Keratinocyte (primary cell): Measurements from ENCODE around the gene CLSTN1. TPM values are rescaled to one million over a fixed set of nuclear protein-coding genes. Genes with fewer than 3 reads are reported as not detected.
"Not testable (repeated sequence)": the region's sequence is repeated elsewhere in the genome, so short reads cannot be mapped to it uniquely, and the experiment has no call there.

ENCODE experiments used
- DNase-seq: peaks from one replicate; pipeline ENCODE4 v3.0.0-alpha.2; 2011; ENCODE audit warnings: low read depth, missing footprints, low spot score
- FAIRE-seq: peaks from 2 replicates; lab custom pipeline; 2011; peaks lifted over from hg19 to GRCh38; lab: Jason Lieb, UNC
- H2AFZ ChIP-seq: 2 replicates; pipeline ENCODE4 v1.6.0; 2012; ENCODE audit warnings: low read length, control low read depth, inconsistent platforms; ENCODE audit not compliant: control insufficient read depth
- H3K27ac ChIP-seq: 2 replicates; pipeline ENCODE4 v1.5.1; 2011; ENCODE audit warnings: low read length; ENCODE audit not compliant: control insufficient read depth, insufficient read depth
- H3K27me3 ChIP-seq: 3 replicates; pipeline ENCODE4 v1.6.0; 2011; ENCODE audit warnings: low read length; ENCODE audit not compliant: control insufficient read depth, insufficient read depth; ENCODE audit errors: extremely low read depth
- H3K36me3 ChIP-seq, 2 experiments: 2 replicates in 1 of 2; 3 replicates in 1 of 2; pipeline ENCODE4 v1.5.1; 2011; ENCODE audit warnings: low read length in 2 of 2, mild to moderate bottlenecking in 1 of 2; ENCODE audit not compliant: control insufficient read depth in 2 of 2, insufficient read depth in 2 of 2; ENCODE audit errors: extremely low read depth in 1 of 2
- H3K4me1 ChIP-seq: 3 replicates; pipeline ENCODE4 v1.5.1; 2011; ENCODE audit warnings: low read length; ENCODE audit not compliant: control insufficient read depth, insufficient read depth; ENCODE audit errors: extremely low read depth
- H3K4me2 ChIP-seq: 3 replicates; pipeline ENCODE4 v1.6.0; 2011; ENCODE audit warnings: low read depth, low read length; ENCODE audit not compliant: control insufficient read depth, insufficient read depth; ENCODE audit errors: extremely low read depth
- H3K4me3 ChIP-seq, 3 experiments: fragments of 200-600 bp in 1 of 3; sonication (generic) in 1 of 3; 2 replicates in 2 of 3; 3 replicates in 1 of 3; pipeline ENCODE4 v1.5.1; 2011 to 2016; ENCODE audit warnings: low read length in 3 of 3, mild to moderate bottlenecking in 3 of 3, control low read depth in 2 of 3, inconsistent platforms in 1 of 3, low read depth in 1 of 3, mixed read lengths in 1 of 3, mixed run types in 1 of 3, moderate library complexity in 1 of 3; ENCODE audit not compliant: control insufficient read depth in 2 of 3, insufficient read depth in 2 of 3; ENCODE audit errors: extremely low read depth in 1 of 3
- H3K79me2 ChIP-seq: 2 replicates; pipeline ENCODE4 v1.6.0; 2012; ENCODE audit warnings: low read length; ENCODE audit not compliant: control insufficient read depth, insufficient read depth
- H3K9ac ChIP-seq: 3 replicates; pipeline ENCODE4 v1.6.0; 2011; ENCODE audit warnings: low read length; ENCODE audit not compliant: control insufficient read depth, insufficient read depth; ENCODE audit errors: extremely low read depth
- H3K9me1 ChIP-seq: 3 replicates; pipeline ENCODE4 v1.6.0; 2011; ENCODE audit warnings: low read length; ENCODE audit not compliant: control insufficient read depth, insufficient read depth; ENCODE audit errors: extremely low read depth
- H3K9me3 ChIP-seq: 2 replicates; pipeline ENCODE4 v1.5.1; 2012; ENCODE audit warnings: low read depth, low read length; ENCODE audit not compliant: control insufficient read depth
- H4K20me1 ChIP-seq: 3 replicates; pipeline ENCODE4 v1.6.0; 2011; ENCODE audit warnings: low read length; ENCODE audit not compliant: control insufficient read depth, insufficient read depth; ENCODE audit errors: extremely low read depth
- EZH2 ChIP-seq: IDR thresholded peaks from one replicate; pipeline ENCODE4 v1.6.1; 2012; ENCODE audit warnings: inconsistent platforms, mild to moderate bottlenecking, low read length, moderate library complexity
- dilution Hi-C: fragments of 300-500 bp; cut with MboI; formaldehyde crosslinking; loops from one replicate; pipeline ENCODE4 v1.7.0; 2020; ENCODE audit warnings: low sequenced_read_pairs; ENCODE audit not compliant: extremely low pct_ligation_motif_present
- polyA plus RNA-seq, 5 experiments: library from polyadenylated mRNA; depleted of rRNA in 3 of 5; stranded (reverse) in 3 of 5; stranded (forward) in 1 of 5; unstranded in 1 of 5; fragments of >200 nt; gene quantifications; 1 replicate in 1 of 5; 2 replicates in 3 of 5; 3 replicates in 1 of 5; pipeline versions ENCODE4 v1.2.1 to v1.2.3, GENCODE V29; 2011 to 2012; ENCODE audit warnings: missing spikeins in 2 of 5, low read depth in 1 of 5, low replicate concordance in 1 of 5
- TF ChIP-seq, protein P1 (sequence below), 3 experiments: IDR thresholded peaks in 1 of 3; conservative IDR thresholded peaks in 1 of 3; optimal IDR thresholded peaks in 1 of 3; 2 replicates in 2 of 3; 3 replicates in 1 of 3; pipeline versions ENCODE3 to v1.5.1; 2011; ENCODE audit warnings: low read length in 3 of 3, mild to moderate bottlenecking in 3 of 3, moderate library complexity in 2 of 3, control low read depth in 1 of 3, inconsistent platforms in 1 of 3; ENCODE audit not compliant: insufficient read depth in 2 of 3; ENCODE audit errors: extremely low read depth in 1 of 3

Gene CLSTN1
- polyA plus RNA-seq, 1 donor (not counting 4 experiments of a cell fraction or from before 2014, with no cell fraction given): 90.3 TPM

DNA sequence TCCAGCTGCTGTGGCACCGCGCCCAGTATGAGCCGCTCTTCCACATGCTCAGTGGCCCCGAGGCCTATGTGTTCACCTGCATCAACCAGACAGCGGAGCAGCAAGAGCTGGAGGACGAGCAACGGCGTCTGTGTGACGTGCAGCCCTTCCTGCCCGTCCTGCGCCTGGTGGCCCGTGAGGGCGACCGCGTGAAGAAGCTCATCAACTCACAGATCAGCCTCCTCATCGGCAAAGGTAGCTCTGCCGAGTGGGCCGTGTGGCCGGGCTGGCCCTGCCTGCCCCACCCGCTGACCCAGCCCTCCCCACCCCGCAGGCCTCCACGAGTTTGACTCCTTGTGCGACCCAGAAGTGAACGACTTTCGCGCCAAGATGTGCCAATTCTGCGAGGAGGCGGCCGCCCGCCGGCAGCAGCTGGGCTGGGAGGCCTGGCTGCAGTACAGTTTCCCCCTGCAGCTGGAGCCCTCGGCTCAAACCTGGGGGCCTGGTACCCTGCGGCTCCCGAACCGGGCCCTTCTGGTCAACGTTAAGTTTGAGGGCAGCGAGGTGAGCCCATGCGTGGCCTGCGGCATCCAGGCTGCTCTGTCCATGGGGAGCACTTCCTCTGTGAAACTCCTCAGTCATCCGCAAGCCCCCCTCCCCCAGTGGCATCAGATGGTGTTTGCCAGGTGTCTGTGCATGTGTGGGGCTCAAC, 108.1 kb downstream of the CLSTN1 start:
- Histone ChIP-seq H3K9me3 (no peaks in the 10 kb centered on the region), H3K9me1 (no peaks in the 10 kb centered on the region), H3K4me2 (no peak overlapping the region), H4K20me1 (no peaks in the 10 kb centered on the region), H3K4me1 (peaks cover 13% of the 10 kb centered on the region), H3K79me2 (no peaks in the 10 kb centered on the region), H3K27me3 (no peaks in the 10 kb centered on the region), H3K4me3 (no peak overlapping the region), H3K27ac (no peak overlapping the region), H3K36me3 (peaks cover 14 to 15% of the 10 kb centered on the region in 2 experiments), H2AFZ (no peak overlapping the region), H3K9ac (no peak overlapping the region)
- no peak for TF ChIP-seq EZH2
- TF ChIP-seq, protein P1, sequence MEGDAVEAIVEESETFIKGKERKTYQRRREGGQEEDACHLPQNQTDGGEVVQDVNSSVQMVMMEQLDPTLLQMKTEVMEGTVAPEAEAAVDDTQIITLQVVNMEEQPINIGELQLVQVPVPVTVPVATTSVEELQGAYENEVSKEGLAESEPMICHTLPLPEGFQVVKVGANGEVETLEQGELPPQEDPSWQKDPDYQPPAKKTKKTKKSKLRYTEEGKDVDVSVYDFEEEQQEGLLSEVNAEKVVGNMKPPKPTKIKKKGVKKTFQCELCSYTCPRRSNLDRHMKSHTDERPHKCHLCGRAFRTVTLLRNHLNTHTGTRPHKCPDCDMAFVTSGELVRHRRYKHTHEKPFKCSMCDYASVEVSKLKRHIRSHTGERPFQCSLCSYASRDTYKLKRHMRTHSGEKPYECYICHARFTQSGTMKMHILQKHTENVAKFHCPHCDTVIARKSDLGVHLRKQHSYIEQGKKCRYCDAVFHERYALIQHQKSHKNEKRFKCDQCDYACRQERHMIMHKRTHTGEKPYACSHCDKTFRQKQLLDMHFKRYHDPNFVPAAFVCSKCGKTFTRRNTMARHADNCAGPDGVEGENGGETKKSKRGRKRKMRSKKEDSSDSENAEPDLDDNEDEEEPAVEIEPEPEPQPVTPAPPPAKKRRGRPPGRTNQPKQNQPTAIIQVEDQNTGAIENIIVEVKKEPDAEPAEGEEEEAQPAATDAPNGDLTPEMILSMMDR (optimal IDR thresholded peaks at IDR 0.05 in 1 of 3, IDR thresholded peaks at IDR 0.05 in 1 of 3, conservative IDR thresholded peaks at IDR 0.05 in 1 of 3; ENCODE audit: extremely low read depth in 1 of 3, insufficient read depth in 2 of 3, low read length in 3 of 3): no peak
- DNase-seq: no peak
- FAIRE-seq: no peak
- dilution Hi-C loops: no loop called here

DNA sequence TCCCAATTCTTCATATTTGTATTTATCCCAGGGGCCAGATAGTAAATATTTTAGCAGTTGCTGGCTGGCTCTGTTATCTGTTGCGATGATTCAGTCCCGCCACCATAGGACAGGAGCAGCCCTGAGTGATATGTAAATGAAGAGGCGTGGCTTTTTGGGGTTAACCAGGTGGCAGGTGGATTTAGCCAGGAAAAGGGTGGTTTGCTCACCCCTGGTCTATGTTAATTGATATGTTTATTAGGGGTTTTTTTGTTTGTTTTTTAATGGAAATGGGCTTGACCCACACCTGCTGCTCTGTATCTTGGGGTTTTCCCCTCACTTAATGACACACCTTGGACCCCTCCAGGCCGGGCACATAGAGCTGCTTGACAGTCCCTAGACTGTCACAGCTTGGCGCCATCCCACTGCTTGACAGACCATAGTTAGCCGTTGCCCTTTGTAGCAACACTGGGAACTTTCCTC, 109.5 kb downstream of the CLSTN1 start:
- Histone ChIP-seq H3K9me1 (no peaks in the 10 kb centered on the region), H3K79me2 (no peaks in the 10 kb centered on the region), H3K4me2 (no peak overlapping the region), H3K4me1 (peaks cover 7% of the 10 kb centered on the region), H3K9ac (no peak overlapping the region), H3K4me3 (no peak overlapping the region), H2AFZ (no peak overlapping the region), H3K27me3 (no peaks in the 10 kb centered on the region), H3K27ac (no peak overlapping the region), H4K20me1 (no peaks in the 10 kb centered on the region), H3K9me3 (no peaks in the 10 kb centered on the region), H3K36me3 (peaks cover 10 to 18% of the 10 kb centered on the region in 2 experiments)
- TF ChIP-seq EZH2: no peak
- TF ChIP-seq, protein P1 (optimal IDR thresholded peaks at IDR 0.05 in 1 of 3, IDR thresholded peaks at IDR 0.05 in 1 of 3, conservative IDR thresholded peaks at IDR 0.05 in 1 of 3; ENCODE audit: extremely low read depth in 1 of 3, insufficient read depth in 2 of 3, low read length in 3 of 3): no peak
- dilution Hi-C loops: no loop called here
- DNase-seq (no peak), FAIRE-seq (no peak)

DNA sequence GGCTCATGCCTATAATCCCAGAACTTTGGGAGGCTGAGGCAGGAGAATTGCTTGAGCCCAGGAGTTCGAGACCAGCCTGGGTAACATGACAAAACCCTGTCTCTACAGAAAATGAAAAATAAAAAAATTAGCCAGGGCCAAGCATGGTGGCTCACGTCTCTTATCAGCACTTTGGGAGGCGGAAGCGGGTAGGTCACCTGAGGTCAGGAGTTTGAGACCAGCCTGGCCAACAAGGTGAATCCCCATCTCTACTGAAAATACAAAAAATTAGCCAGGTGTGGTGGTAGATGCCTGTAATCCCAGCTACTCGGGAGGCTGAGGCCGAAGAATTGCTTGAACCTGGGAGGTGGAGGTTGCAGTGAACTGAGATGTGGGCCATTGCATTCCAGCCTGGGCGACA, 111.0 kb downstream of the CLSTN1 start:
- H3K4me3 ChIP-seq, H3K9me3 ChIP-seq, H3K4me1 ChIP-seq, H3K27ac ChIP-seq, FAIRE-seq, H2AFZ ChIP-seq, dilution Hi-C loops, H3K79me2 ChIP-seq, H3K9ac ChIP-seq, H3K9me1 ChIP-seq, DNase-seq, H3K27me3 ChIP-seq, H4K20me1 ChIP-seq, H3K4me2 ChIP-seq: not testable (repeated sequence)
- H3K36me3 ChIP-seq: peaks cover 10 to 14% of the 10 kb centered on the region in 2 experiments
